ENCODE data around the gene LDLRAD4.

Gene LDLRAD4

DNA sequence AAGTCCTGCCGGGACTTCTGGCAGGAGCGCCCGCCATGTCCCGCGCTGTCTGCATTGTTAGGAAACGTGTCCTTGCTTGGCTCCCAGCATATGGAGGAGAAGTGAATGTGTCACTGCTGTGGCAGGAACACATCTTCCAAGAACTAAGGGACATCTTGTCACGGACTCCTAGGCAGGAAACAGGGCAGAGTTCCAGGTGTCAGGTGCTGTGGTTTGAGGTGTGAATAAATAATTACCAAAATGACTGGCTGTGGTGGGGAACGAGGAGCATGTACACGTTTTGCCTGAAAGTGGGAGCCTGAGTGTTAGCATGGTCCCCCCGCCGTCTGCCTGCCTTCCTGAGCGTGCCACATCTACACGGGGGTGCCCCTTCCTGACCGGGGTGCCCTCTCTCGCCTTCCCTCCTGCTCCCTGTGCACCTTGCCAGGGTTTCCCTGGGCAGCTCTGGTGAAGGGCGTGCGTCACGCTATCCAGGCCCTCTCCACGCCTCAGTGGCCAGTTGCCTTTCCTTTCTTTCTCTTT lies 237.5 kb downstream of the LDLRAD4 start:
- peak; percentile 38 for DNase-seq (ENCODE audit: low spot score)
- TF ChIP-seq, protein P1, sequence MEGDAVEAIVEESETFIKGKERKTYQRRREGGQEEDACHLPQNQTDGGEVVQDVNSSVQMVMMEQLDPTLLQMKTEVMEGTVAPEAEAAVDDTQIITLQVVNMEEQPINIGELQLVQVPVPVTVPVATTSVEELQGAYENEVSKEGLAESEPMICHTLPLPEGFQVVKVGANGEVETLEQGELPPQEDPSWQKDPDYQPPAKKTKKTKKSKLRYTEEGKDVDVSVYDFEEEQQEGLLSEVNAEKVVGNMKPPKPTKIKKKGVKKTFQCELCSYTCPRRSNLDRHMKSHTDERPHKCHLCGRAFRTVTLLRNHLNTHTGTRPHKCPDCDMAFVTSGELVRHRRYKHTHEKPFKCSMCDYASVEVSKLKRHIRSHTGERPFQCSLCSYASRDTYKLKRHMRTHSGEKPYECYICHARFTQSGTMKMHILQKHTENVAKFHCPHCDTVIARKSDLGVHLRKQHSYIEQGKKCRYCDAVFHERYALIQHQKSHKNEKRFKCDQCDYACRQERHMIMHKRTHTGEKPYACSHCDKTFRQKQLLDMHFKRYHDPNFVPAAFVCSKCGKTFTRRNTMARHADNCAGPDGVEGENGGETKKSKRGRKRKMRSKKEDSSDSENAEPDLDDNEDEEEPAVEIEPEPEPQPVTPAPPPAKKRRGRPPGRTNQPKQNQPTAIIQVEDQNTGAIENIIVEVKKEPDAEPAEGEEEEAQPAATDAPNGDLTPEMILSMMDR (IDR thresholded peaks at IDR 0.05; ENCODE audit: extremely low read depth, missing control alignments): no peak

DNA sequence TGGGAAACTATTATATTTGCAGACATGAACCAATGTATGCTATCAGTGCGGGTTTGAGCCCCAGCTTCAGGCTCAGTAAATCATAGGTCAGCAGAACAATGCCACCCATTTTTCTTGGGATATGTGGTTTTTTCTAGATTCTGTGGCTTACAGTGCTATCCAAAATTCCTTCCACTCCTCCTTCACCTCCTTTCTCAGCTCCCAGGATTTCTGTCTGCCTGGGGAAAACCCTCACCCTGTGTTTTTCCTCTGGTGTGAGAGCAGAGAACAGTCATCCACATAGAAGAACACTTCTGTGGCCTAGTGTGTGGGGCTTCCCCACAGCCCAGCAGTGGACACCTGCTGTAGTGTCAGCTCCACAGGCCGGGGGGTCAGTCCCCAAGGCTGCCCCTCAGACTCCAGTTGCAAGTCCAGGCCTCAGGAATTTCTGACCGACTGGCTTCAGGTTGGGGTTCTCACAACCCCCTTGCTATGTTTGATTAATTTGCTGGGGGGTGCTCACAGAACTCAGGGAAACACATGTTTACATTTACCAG lies 238.2 kb downstream of the LDLRAD4 start:
- TF ChIP-seq, protein P1 (IDR thresholded peaks at IDR 0.05; ENCODE audit: extremely low read depth, missing control alignments): no peak
- DNase-seq (ENCODE audit: low spot score): peak; percentile 38

DNA sequence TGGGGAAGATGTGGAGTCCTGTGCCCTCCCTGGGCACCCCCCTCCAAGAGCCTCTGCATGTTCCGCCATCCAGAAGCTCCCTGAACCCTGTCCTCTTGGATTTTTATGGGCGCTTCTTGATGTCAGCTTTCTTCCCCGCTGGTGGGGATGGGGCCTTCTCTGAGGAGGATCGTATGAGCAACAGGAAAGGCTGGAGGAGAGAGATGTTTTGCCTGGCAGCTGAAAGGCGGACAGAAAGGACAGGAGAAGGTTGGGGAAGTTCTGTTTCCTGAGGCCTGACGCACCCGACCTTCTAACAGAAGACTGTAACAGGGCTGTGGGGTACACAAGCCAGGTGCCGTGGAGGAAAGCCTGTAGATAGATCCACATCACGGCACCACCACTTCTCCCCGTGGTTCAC lies 238.8 kb downstream of the LDLRAD4 start:
- TF ChIP-seq, protein P1 (IDR thresholded peaks at IDR 0.05; ENCODE audit: extremely low read depth, missing control alignments): no peak

DNA sequence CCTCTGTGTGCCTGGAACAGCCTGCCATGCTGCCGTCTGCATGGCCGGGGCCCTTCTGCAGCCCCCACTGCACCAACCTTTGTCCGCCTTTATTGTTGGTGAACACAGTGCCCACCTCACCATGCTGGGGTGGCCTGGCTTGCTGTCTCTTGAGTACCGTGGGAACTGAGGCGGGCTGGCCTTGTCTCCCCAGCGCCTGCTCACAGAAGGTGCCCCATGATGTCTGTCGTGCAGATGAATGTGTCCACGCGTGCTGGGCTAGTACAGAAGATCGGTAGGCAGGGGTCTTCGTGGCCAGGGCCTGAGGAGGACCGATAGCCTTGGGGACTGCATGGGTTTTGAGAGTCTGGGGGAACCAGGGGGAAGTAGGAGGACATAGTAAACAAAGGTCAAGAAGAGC lies 242.4 kb downstream of the LDLRAD4 start:
- TF ChIP-seq, protein P1 (IDR thresholded peaks at IDR 0.05; ENCODE audit: extremely low read depth, missing control alignments): no peak
- DNase-seq (ENCODE audit: low spot score): no peak

More for the DNA sequence above, 238.8 kb downstream of the LDLRAD4 start:
- DNase-seq (ENCODE audit: low spot score): no peak

DNA sequence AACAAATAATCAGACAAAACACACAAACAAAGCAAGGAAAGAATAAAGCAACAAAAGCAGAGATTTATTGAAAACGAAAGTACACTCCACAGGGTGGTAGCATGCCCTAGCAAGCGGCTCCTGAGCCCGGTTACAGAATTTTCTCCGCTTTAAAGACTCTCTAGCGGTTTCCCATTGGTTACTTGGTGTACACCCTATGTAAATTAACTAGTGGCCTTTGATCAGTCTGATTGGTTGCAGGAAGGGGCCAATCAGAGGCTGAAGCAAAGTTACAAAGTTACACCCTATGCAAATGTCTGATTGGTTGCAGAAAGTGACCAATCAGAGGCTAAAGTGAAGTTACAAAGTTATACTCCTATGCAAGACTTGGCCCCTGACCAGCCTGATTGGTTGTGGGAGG lies 242.9 kb downstream of the LDLRAD4 start:
- no peak for DNase-seq (ENCODE audit: low spot score)
- TF ChIP-seq, protein P1 (IDR thresholded peaks at IDR 0.05; ENCODE audit: extremely low read depth, missing control alignments): no peak

DNA sequence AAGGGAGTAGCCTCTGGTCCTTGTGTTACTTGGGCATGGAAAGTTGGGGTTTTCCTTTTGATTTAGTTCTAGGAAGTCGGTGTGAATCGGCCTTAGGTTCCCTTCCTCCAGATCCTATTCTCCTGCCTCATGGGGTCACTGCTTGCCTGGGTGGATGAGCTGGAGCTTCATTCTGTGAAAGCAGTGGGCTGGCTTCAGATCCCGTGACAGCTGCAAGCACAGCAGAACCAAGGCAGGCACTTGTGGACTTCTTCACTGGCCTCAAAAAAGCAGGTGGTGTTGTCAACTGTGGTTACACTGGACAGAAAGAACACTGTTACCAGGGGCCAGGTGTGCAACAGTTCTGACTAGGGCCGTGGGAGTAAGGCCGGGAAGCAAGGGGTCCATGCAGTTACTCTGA lies 243.4 kb downstream of the LDLRAD4 start:
- DNase-seq (ENCODE audit: low spot score): no peak
- TF ChIP-seq, protein P1 (IDR thresholded peaks at IDR 0.05; ENCODE audit: extremely low read depth, missing control alignments): no peak

DNA sequence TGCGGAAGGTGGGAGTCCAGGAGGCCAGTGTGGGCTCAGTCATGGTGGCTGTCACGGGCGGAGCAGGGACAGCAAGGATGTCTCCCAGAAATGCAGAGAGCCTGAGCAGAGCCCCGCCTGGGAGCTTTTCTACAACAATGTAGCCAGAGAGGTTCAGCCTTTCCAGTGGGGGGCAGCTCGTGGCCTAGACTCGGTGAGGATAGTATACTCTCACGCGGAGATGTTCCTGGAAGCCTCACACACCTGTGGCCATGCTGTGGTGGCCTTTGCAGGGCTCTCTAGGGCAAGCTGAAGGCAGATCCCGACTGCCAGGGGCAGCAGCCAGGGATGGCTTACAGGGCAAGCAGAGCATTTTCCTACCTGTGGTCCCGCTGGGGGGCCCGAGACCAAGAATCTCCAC lies 244.1 kb downstream of the LDLRAD4 start:
- TF ChIP-seq, protein P1 (IDR thresholded peaks at IDR 0.05; ENCODE audit: extremely low read depth, missing control alignments): no peak
- DNase-seq (ENCODE audit: low spot score): no peak

Data from GM20000 (cell line).